Measurements from ENCODE around the gene KRT3.

Gene KRT3

DNA sequence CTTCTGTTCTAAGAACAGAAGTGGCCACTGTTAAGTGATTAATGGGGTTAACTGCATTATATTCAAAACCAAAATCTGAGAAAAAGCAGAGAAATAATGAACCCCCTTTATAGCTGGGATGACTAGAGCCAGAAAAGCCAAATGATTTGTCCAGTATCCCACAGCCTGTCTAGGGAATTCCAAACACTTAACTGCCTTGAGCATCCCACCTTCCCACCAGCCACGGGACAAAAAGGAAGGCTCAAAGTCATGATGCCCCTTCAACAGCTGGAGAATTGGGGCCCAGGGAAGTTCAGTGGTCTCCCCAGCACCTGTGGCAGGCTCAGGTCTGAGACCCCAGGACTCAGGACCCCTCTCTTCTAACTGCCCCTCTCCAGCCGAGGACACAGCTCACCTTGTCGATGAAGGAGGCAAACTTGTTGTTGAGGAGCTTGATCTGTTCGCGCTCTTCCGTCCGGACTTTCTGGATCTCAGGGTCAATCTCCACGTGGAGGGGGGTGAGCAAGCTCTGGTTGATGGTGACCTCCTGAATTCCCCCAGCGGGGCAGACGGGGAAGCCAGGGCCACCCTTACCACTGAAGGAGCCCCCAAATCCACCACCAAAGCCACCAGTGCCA lies 17.4 kb upstream of the KRT3 start:
- DNase-seq = no peak

GRCh38 chr12:52812749-52813148 lies 16.8 kb upstream of the KRT3 start:
- DNase-seq = no peak

DNA sequence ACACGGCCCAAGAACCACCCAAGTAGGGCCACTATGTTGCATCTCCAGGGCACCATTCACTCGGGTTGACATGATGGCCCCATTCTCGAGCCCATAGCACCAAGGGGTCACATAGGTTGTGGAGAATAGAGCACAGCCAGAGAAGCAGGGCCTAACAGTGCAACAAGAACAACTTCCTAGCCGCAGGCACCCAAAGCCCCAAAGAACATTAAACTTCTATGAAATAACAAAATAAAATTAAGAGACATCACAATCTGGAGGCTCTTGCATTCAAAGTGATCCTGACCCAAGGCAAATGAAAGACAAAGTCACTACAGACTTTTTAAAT lies 16.1 kb upstream of the KRT3 start:
- DNase-seq = no peak

- no peak for DNase-seq
Observed at GRCh38 chr12:52811191-52812072, 15.5 kb upstream of the KRT3 start.

GRCh38 chr12:52810554-52810953 lies 14.6 kb upstream of the KRT3 start:
- DNase-seq = no peak

DNA sequence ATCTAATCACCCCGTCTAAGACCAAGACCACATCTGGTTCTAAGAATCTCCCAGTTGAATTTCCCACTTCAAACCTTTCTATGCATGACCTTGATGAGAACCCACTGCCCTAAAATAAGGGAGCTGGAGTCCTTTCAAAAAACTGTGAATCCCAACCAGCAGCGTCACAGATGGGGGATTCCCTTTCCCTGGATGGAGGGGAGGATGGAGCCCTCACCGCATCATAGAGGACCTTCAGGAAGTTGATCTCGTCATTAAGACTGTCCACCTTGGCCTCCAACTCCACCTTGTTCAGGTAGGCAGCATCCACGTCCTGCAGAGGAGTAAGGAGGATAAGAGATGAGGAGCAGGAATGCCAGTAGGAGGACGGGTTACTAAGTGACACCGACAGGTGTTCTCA lies 13.2 kb upstream of the KRT3 start:
- DNase-seq = no peak

DNA sequence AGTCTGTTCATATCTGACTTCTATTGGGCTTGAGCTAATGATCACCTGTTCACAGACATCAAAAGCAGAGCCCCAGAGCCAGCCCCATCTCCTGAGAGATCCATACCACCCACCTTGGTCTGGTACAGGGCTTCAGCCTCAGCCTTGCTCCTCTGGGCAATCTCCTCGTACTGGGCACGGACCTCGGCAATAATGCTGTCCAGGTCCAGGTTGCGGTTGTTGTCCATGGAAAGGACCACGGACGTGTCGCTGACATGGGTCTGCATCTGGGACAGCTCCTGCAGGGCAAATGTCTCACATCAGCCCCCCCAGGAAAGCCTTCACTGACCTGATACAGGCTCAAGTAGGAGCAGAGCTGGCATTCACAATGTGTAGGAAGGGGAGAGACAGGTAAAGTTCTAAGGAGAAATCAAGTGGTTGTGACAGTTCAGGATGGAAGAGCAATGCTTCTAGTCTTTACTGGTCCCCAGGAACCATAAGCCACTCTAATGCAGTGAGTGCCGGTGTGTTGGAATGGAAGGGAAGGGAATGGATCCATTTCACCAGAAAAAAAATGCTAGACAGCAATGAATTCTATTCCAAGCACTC lies 12.8 kb upstream of the KRT3 start:
- DNase-seq = no peak

DNA sequence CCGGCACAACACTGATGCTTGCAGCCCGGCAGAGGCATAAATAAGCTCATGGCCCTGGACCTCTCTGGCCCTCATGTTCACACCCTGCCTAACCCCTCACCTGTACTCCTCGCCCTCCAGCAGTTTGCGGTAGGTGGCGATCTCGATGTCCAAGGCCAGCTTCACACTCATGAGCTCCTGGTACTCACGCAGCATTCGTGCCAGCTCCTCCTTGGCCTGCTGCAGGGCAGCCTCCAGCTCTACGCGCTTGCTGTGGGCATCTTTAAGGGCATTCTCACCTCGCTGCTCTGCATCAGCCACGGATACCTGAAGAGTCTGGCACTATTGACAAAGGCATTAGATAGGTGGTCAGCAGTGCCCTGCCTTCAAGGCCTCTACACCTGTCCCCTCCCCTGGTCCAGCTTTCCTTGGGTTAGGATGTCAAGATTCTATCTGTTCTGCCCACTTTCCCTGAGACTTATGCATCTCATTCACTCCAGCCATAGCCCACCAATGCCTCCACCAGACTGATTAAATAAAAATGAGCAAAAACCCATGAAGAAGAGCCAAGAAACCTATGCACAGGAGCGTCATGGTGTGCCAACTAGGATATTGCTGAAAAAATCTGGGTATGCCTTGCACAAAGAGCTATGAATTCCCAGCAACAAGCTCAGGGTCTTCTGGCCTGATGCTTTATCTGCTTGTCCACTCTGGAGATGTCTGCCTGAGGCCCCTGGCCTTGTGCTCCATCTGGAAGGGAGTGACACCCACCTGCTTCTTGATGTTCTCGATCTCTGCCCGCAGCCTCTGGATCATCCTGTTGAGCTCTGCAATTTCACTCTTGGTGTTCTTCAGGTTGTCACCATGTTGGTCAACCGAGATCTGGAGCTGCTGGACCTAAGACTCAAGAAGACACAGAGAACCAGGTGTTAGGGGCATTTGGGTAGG lies 11.9 kb upstream of the KRT3 start:
- DNase-seq = no peak

- DNase-seq = no peak
Observed at GRCh38 chr12:52806821-52807543, 11.1 kb upstream of the KRT3 start.

- DNase-seq = no peak
Observed at GRCh38 chr12:52806169-52806811, 10.4 kb upstream of the KRT3 start.

- no peak for DNase-seq
Observed at GRCh38 chr12:52805739-52806138, 9.8 kb upstream of the KRT3 start.

DNA sequence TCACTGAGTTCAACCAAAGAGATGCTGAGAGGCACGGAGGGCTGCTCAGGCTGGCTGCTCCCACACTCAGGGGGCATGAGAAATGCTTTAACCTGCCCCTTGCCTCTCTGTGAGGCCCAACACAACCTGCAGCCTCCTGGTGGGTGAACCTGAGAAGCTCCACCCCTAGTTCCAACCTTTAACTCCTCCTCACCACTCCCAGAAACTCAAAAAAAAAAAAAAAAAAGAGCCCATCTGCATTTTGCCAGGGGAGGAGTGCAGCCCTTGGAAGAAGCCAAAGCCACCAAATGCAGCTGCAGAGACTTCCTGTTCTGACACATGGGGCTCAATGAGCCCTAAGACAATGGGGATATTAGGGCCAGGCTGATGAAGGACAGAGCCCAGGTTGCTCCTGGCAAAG lies 9.1 kb upstream of the KRT3 start:
- DNase-seq = no peak

GRCh38 chr12:52802442-52802841 lies 6.5 kb upstream of the KRT3 start:
- DNase-seq = no peak

GRCh38 chr12:52801773-52802172 lies 5.9 kb upstream of the KRT3 start:
- DNase-seq = no peak

GRCh38 chr12:52800259-52800917 lies 4.5 kb upstream of the KRT3 start:
- DNase-seq = no peak

DNA sequence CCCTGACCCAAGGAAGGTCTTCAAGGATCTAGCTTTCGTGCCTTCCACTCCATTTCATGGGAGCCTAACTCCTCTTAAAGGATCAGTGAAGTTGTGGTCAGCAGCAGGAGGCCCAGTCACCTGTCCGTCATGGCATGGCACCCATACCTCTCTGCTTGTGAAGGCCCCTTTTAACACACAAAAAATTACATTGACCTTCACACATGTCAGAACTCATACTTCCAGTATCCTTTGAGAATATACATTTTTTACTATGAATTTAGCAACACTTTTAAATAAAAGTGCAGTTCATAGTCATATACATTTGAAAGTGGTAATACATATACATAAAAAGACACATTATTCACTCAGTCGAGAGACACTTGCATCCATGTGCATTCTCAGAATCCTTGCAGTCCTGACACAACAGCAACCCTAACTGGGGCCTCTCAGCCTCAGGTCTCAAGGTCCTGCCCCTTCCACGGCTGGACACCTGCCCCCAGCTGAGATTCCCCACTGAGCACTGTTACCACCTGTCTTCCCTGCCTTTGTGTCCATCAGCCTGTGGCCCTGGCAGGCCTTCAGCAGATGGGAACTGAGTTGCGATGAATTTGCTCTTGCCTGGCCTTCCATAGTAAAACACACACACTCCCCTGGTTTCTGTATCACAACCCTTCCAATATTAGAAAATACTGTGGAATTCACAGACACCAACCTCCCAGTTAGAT lies 3.7 kb upstream of the KRT3 start:
- no peak for DNase-seq

DNA sequence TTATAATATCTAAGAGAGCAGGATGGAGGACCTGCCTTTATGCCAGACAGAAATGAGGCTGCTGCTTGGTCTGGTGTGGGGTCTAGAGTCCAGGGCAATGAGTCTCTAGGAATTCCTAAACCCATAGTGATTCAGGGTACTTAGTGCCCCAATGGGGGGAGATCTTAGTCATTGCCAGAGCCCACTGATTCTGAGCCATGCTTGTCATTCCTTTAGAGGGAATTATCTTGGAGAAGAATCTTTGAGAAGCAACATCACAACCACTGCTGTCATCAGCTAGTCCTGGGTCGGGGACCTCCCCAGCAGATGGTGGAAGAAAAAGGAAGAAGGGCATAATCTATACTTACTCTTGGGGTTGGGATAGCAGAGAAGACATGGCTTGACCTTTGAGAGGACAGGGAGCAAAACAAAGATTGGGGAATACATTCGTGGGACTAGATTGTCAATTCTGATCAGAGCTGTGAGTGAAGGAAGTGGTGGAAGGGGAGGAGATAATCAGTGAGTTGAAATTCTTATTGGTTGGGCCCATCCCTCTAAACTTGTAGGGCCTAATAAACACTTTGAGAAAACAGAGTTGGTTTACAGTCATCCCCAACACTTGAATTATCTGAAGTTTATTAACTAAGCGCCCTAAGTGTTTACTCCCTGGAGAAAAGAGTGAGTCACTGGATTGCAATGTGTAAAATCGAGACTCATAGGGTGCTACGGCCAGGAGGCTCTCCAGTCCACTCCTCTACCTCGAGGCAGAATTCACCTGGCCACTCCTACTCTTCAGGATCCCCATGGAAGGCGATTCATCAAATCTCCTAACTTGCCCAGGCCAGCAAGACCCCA lies 3.0 kb upstream of the KRT3 start:
- DNase-seq = no peak

- no peak for DNase-seq
Observed at GRCh38 chr12:52798003-52798670, 2.2 kb upstream of the KRT3 start.

GRCh38 chr12:52797529-52797894 lies 1.6 kb upstream of the KRT3 start:
- DNase-seq = no peak

Data from NCI-H1092 (cell line).